Mesodermal cell (in vitro differentiated cells): ENCODE data around the gene KCNK1.

ENCODE experiments used
- H3K27ac ChIP-seq: 2 replicates; pipeline ENCODE4 v1.7.0; 2013; ENCODE audit warnings: mild to moderate bottlenecking, low read depth, low read length, moderate library complexity; ENCODE audit not compliant: severe bottlenecking
- H3K36me3 ChIP-seq: 2 replicates; pipeline ENCODE4 v1.7.1; 2013; ENCODE audit warnings: mild to moderate bottlenecking, low read length, moderate library complexity; ENCODE audit not compliant: control insufficient read depth, insufficient read depth
- H3K4me1 ChIP-seq: one replicate; pipeline ENCODE4 v1.7.1; 2013; ENCODE audit warnings: mild to moderate bottlenecking, low read length; ENCODE audit not compliant: insufficient read depth, control insufficient read depth, poor library complexity, severe bottlenecking
- H3K4me3 ChIP-seq: 2 replicates; pipeline ENCODE4 v1.7.0; 2013; ENCODE audit warnings: low read length, control low read depth, mild to moderate bottlenecking; ENCODE audit not compliant: insufficient read depth, poor library complexity, severe bottlenecking; ENCODE audit errors: extremely low read depth
- H3K9me3 ChIP-seq: 2 replicates; pipeline ENCODE4 v1.7.1; 2013; ENCODE audit warnings: mild to moderate bottlenecking, low read length, moderate library complexity; ENCODE audit not compliant: control insufficient read depth
- WGBS, 2 experiments: methylation state at CpG; one replicate each; pipeline ENCODE4 v1.1.5; 2013; ENCODE audit warnings: missing lambda C conversion rate in 2 of 2; ENCODE audit not compliant: insufficient coverage in 2 of 2; 5-methylcytosine and 5-hydroxymethylcytosine counted together

Gene KCNK1

GRCh38 chr1:233655301-233655740 is 41.4 kb downstream of the KCNK1 start:
- WGBS, 2 experiments = 90 to 94% methylated on average over 3 of the region's 4 CpGs
- H3K4me1 ChIP-seq = no peaks in the 10 kb centered on the region
- no peaks in the 10 kb centered on the region for H3K9me3 ChIP-seq
- no peak overlapping the region for H3K27ac ChIP-seq
- no peak overlapping the region for H3K4me3 ChIP-seq
- H3K36me3 ChIP-seq = no peaks in the 10 kb centered on the region

- Histone ChIP-seq H3K36me3 (no peaks in the 10 kb centered on the region), H3K4me3 (no peak overlapping the region), H3K9me3 (no peaks in the 10 kb centered on the region), H3K4me1 (no peaks in the 10 kb centered on the region), H3K27ac (no peak overlapping the region)
- 64 to 82% methylated on average over 5 of the region's 5 CpGs for WGBS, 2 experiments
These were observed 42.2 kb downstream of the KCNK1 start for GRCh38 chr1:233656032-233656635.

- Histone ChIP-seq H3K27ac (no peak overlapping the region), H3K9me3 (no peaks in the 10 kb centered on the region), H3K4me3 (no peak overlapping the region), H3K36me3 (no peaks in the 10 kb centered on the region), H3K4me1 (no peaks in the 10 kb centered on the region)
- WGBS, 2 experiments = 91% methylated on average over 2 of the region's 3 CpGs; no CpG with 5 or more reads in 1 of the 2 experiments
These were observed 42.8 kb downstream of the KCNK1 start for GRCh38 chr1:233656687-233657086.

GRCh38 chr1:233657466-233657865 is 43.6 kb downstream of the KCNK1 start:
- Histone ChIP-seq H3K27ac (no peak overlapping the region), H3K4me1 (no peaks in the 10 kb centered on the region), H3K4me3 (no peak overlapping the region), H3K9me3 (no peaks in the 10 kb centered on the region), H3K36me3 (no peaks in the 10 kb centered on the region)
- 92% methylated on average over 2 of the region's 2 CpGs; no CpG with 5 or more reads in 1 of the 2 experiments for WGBS, 2 experiments

- H3K36me3 ChIP-seq = no peaks in the 10 kb centered on the region
- 100% methylated on average over 1 of the region's 7 CpGs; no CpG with 5 or more reads in 1 of the 2 experiments for WGBS, 2 experiments
These were observed 45.6 kb downstream of the KCNK1 start for GRCh38 chr1:233659495-233659894.

GRCh38 chr1:233661376-233662159 is 47.7 kb downstream of the KCNK1 start:
- Histone ChIP-seq H3K4me3 (no peak overlapping the region), H3K27ac (no peak overlapping the region), H3K9me3 (no peaks in the 10 kb centered on the region), H3K4me1 (no peaks in the 10 kb centered on the region), H3K36me3 (no peaks in the 10 kb centered on the region)
- WGBS, 2 experiments = 90 to 91% methylated on average over 5 to 8 of the region's 11 CpGs

More at GRCh38 chr1:233659495-233659894, 45.6 kb downstream of the KCNK1 start:
- Histone ChIP-seq H3K4me1 (no peaks in the 10 kb centered on the region), H3K4me3 (no peak overlapping the region), H3K9me3 (no peaks in the 10 kb centered on the region), H3K27ac (no peak overlapping the region)

GRCh38 chr1:233662575-233663304 is 48.8 kb downstream of the KCNK1 start:
- Histone ChIP-seq H3K4me3 (no peak overlapping the region), H3K9me3 (no peaks in the 10 kb centered on the region), H3K36me3 (no peaks in the 10 kb centered on the region), H3K27ac (no peak overlapping the region), H3K4me1 (no peaks in the 10 kb centered on the region)
- 67 to 97% methylated on average over 1 to 5 of the region's 8 CpGs for WGBS, 2 experiments

GRCh38 chr1:233664253-233664652 is 50.3 kb downstream of the KCNK1 start:
- Histone ChIP-seq H3K4me1 (no peaks in the 10 kb centered on the region), H3K27ac (no peak overlapping the region), H3K36me3 (no peaks in the 10 kb centered on the region), H3K4me3 (no peak overlapping the region), H3K9me3 (no peaks in the 10 kb centered on the region)
- 87 to 98% methylated on average over 4 to 5 of the region's 5 CpGs for WGBS, 2 experiments

- H3K9me3 ChIP-seq = no peaks in the 10 kb centered on the region
- no peak overlapping the region for H3K4me3 ChIP-seq
- no peaks in the 10 kb centered on the region for H3K36me3 ChIP-seq
- WGBS, 2 experiments = 88 to 90% methylated on average over 2 to 3 of the region's 5 CpGs
- no peak overlapping the region for H3K27ac ChIP-seq
- no peaks in the 10 kb centered on the region for H3K4me1 ChIP-seq
These were observed 51.1 kb downstream of the KCNK1 start for GRCh38 chr1:233664804-233665574.

GRCh38 chr1:233665575-233666270 is 51.8 kb downstream of the KCNK1 start:
- Histone ChIP-seq H3K27ac (no peak overlapping the region), H3K9me3 (no peaks in the 10 kb centered on the region), H3K36me3 (no peaks in the 10 kb centered on the region), H3K4me1 (no peaks in the 10 kb centered on the region), H3K4me3 (no peak overlapping the region)
- WGBS, 2 experiments = 76 to 84% methylated on average over 3 to 6 of the region's 7 CpGs
